Astrocyte (in vitro differentiated cells and primary cell): ENCODE measurements around the gene CUL5. TPM values are rescaled to one million over a fixed set of nuclear protein-coding genes. Genes with fewer than 3 reads are reported as not detected.

Experiments used
- DNase-seq: peaks from one replicate; pipeline ENCODE4 v3.0.0-alpha.2; 2010; ENCODE audit warnings: low read depth
- FAIRE-seq: peaks from 2 replicates; lab custom pipeline; 2011; peaks lifted over from hg19 to GRCh38; lab: Jason Lieb, UNC
- H2AFZ ChIP-seq: 2 replicates; pipeline ENCODE4 v1.6.0; 2012; ENCODE audit warnings: low read depth, low read length, inconsistent platforms
- H3K27ac ChIP-seq: 2 replicates; pipeline ENCODE4 v1.5.1; 2011; ENCODE audit warnings: low read depth, low read length, inconsistent platforms
- H3K27me3 ChIP-seq: 2 replicates; pipeline ENCODE4 v1.6.0; 2011; ENCODE audit warnings: low read length, inconsistent platforms; ENCODE audit not compliant: insufficient read depth
- H3K36me3 ChIP-seq: 2 replicates; pipeline ENCODE4 v1.5.1; 2011; ENCODE audit warnings: low read length, inconsistent platforms; ENCODE audit not compliant: insufficient read depth
- H3K4me1 ChIP-seq: 2 replicates; pipeline ENCODE4 v1.5.1; 2011; ENCODE audit warnings: low read length, inconsistent platforms; ENCODE audit not compliant: insufficient read depth
- H3K4me2 ChIP-seq: 2 replicates; pipeline ENCODE4 v1.6.0; 2012; ENCODE audit warnings: low read length, inconsistent platforms
- H3K4me3 ChIP-seq: 2 replicates; pipeline ENCODE4 v1.5.1; 2011; ENCODE audit warnings: low read depth, mild to moderate bottlenecking, low read length, inconsistent platforms; ENCODE audit not compliant: insufficient read depth
- H3K79me2 ChIP-seq: 2 replicates; pipeline ENCODE4 v1.6.0; 2012; ENCODE audit warnings: mild to moderate bottlenecking, low read length, inconsistent platforms; ENCODE audit not compliant: insufficient read depth
- H3K9ac ChIP-seq: 2 replicates; pipeline ENCODE4 v1.6.0; 2012; ENCODE audit warnings: mild to moderate bottlenecking, low read length, inconsistent platforms
- H3K9me3 ChIP-seq: 2 replicates; pipeline ENCODE4 v1.5.1; 2012; ENCODE audit warnings: low read depth, mild to moderate bottlenecking, low read length, inconsistent platforms; ENCODE audit not compliant: insufficient read depth
- H4K20me1 ChIP-seq: 2 replicates; pipeline ENCODE4 v1.6.0; 2012; ENCODE audit warnings: low read length, inconsistent platforms; ENCODE audit not compliant: insufficient read depth
- H3K27ac Mint-ChIP-seq: one replicate; pipeline ENCODE4 v1.8.0; 2021; ENCODE audit warnings: mild to moderate bottlenecking, mixed read lengths; ENCODE audit not compliant: unreplicated experiment
- H3K27me3 Mint-ChIP-seq: one replicate; pipeline ENCODE4 v1.8.0; 2021; ENCODE audit warnings: low read depth, mixed read lengths; ENCODE audit not compliant: unreplicated experiment
- H3K36me3 Mint-ChIP-seq: one replicate; pipeline ENCODE4 v1.8.0; 2021; ENCODE audit warnings: low read depth, mixed read lengths; ENCODE audit not compliant: unreplicated experiment
- H3K4me1 Mint-ChIP-seq: one replicate; pipeline ENCODE4 v1.8.0; 2021; ENCODE audit warnings: low read depth, mixed read lengths; ENCODE audit not compliant: unreplicated experiment
- H3K4me3 Mint-ChIP-seq: one replicate; pipeline ENCODE4 v1.8.0; 2021; ENCODE audit warnings: mild to moderate bottlenecking, moderate library complexity, mixed read lengths; ENCODE audit not compliant: unreplicated experiment
- H3K9me3 Mint-ChIP-seq: one replicate; pipeline ENCODE4 v1.8.0; 2021; ENCODE audit warnings: mild to moderate bottlenecking, mixed read lengths; ENCODE audit not compliant: unreplicated experiment
- CTCF ChIP-seq: IDR thresholded peaks from 2 replicates; pipeline ENCODE4 v1.5.1; 2011; ENCODE audit warnings: low read depth, mild to moderate bottlenecking, inconsistent platforms, low read length, moderate library complexity; ENCODE audit not compliant: insufficient read depth
- EZH2 ChIP-seq: IDR thresholded peaks from 2 replicates; pipeline ENCODE4 v1.6.1; 2012; ENCODE audit warnings: mild to moderate bottlenecking, low read length, inconsistent platforms; ENCODE audit not compliant: insufficient read depth
- total RNA-seq: library from RNA; stranded (reverse); gene quantifications from 2 replicates; pipeline ENCODE4 v1.2.1, GENCODE V29; 2021

Gene CUL5
- total RNA-seq, 1 donor from 2014 or later: 40.9 TPM

- Histone ChIP-seq H3K4me1 (no peaks in the 10 kb centered on the region), H3K9ac (no peak overlapping the region), H2AFZ (no peak overlapping the region), H3K36me3 (peaks cover 29% of the 10 kb centered on the region), H3K79me2 (no peaks in the 10 kb centered on the region), H3K27ac (no peak overlapping the region), H4K20me1 (no peaks in the 10 kb centered on the region), H3K27me3 (no peaks in the 10 kb centered on the region), H3K4me2 (no peak overlapping the region), H3K9me3 (no peaks in the 10 kb centered on the region), H3K4me3 (no peak overlapping the region)
- TF ChIP-seq EZH2 (no peak), CTCF (no peak)
- no peaks in the 10 kb centered on the region for H3K4me1 Mint-ChIP-seq
- no peak for FAIRE-seq
- peak overlapping the region; percentile 9 for H3K4me3 Mint-ChIP-seq
- H3K36me3 Mint-ChIP-seq: no peaks in the 10 kb centered on the region
- no peaks in the 10 kb centered on the region for H3K9me3 Mint-ChIP-seq
- H3K27me3 Mint-ChIP-seq: no peaks in the 10 kb centered on the region
- H3K27ac Mint-ChIP-seq: no peak overlapping the region
- DNase-seq: no peak
Observed at GRCh38 chr11:108101090-108101775, 92.5 kb downstream of the CUL5 start.

GRCh38 chr11:108111126-108111525, 102.4 kb downstream of the CUL5 start:
- Mint-ChIP-seq H3K36me3 (peaks cover 6% of the 10 kb centered on the region), H3K27me3 (no peaks in the 10 kb centered on the region), H3K4me3 (no peak overlapping the region), H3K4me1 (peaks cover 16% of the 10 kb centered on the region), H3K27ac (peak overlapping the region; percentile 34), H3K9me3 (no peaks in the 10 kb centered on the region)
- no peaks in the 10 kb centered on the region for H4K20me1 ChIP-seq
- H3K4me3 ChIP-seq: no peak overlapping the region
- DNase-seq (no peak), FAIRE-seq (no peak)
- peaks cover 2% of the 10 kb centered on the region for H3K36me3 ChIP-seq
- no peaks in the 10 kb centered on the region for H3K27me3 ChIP-seq
- no peaks in the 10 kb centered on the region for H3K9me3 ChIP-seq
- no peak overlapping the region for H2AFZ ChIP-seq
- no peak overlapping the region for H3K4me2 ChIP-seq
- H3K27ac ChIP-seq: no peak overlapping the region
- H3K79me2 ChIP-seq: no peaks in the 10 kb centered on the region
- H3K9ac ChIP-seq: no peak overlapping the region
- no peak for TF ChIP-seq CTCF
- TF ChIP-seq EZH2: no peak
- peaks cover 13% of the 10 kb centered on the region for H3K4me1 ChIP-seq

GRCh38 chr11:108112057-108112456, 103.4 kb downstream of the CUL5 start:
- no peaks in the 10 kb centered on the region for H3K27me3 ChIP-seq
- peaks cover 15% of the 10 kb centered on the region for H3K4me1 ChIP-seq
- H3K9me3 ChIP-seq: no peaks in the 10 kb centered on the region
- Mint-ChIP-seq H3K4me3 (no peak overlapping the region), H3K27ac (peak overlapping the region; percentile 36), H3K27me3 (no peaks in the 10 kb centered on the region), H3K4me1 (peaks cover 17% of the 10 kb centered on the region), H3K36me3 (peaks cover 6% of the 10 kb centered on the region), H3K9me3 (no peaks in the 10 kb centered on the region)
- no peak overlapping the region for H3K4me2 ChIP-seq
- H3K36me3 ChIP-seq: peaks cover 2% of the 10 kb centered on the region
- H2AFZ ChIP-seq: no peak overlapping the region
- H3K79me2 ChIP-seq: no peaks in the 10 kb centered on the region
- no peak for FAIRE-seq
- no peak overlapping the region for H3K27ac ChIP-seq
- no peak overlapping the region for H3K4me3 ChIP-seq
- no peak for DNase-seq
- TF ChIP-seq CTCF: no peak
- no peak for TF ChIP-seq EZH2
- H3K9ac ChIP-seq: no peak overlapping the region
- H4K20me1 ChIP-seq: no peaks in the 10 kb centered on the region
